ENCODE measurements around the gene CDR2. TPM values are rescaled to one million over a fixed set of nuclear protein-coding genes. Genes with fewer than 3 reads are reported as not detected.

CDR2 gene
- total and polyA plus RNA-seq, 2 of the 13 experiments (the other 11 are each of a cell fraction or from before 2014, with no cell fraction given), result 59.0 to 78.9 TPM

- TF ChIP-seq HCFC1 (IDR thresholded peaks at IDR 0.05; ENCODE audit: low read depth, low read length) (no peak), MYC (CRISPR knock-in tag; IDR thresholded peaks at IDR 0.05; ENCODE audit: borderline replicate concordance) (no peak), ELF1 (CRISPR knock-in tag; IDR thresholded peaks at IDR 0.05) (no peak), ZFP37 (CRISPR knock-in tag; IDR thresholded peaks at IDR 0.05; ENCODE audit: borderline replicate concordance) (no peak), GPN1 (CRISPR knock-in tag; IDR thresholded peaks at IDR 0.05; ENCODE audit: borderline replicate concordance) (no peak), CENPT (CRISPR knock-in tag; IDR thresholded peaks at IDR 0.05; ENCODE audit: low read depth) (no peak), ZNF251 (CRISPR knock-in tag; IDR thresholded peaks at IDR 0.05) (no peak), HIVEP1 (CRISPR knock-in tag; IDR thresholded peaks at IDR 0.05) (no peak), ZNF850 (CRISPR knock-in tag; conservative IDR thresholded peaks at IDR 0.05) (no peak), ZMYM2 (CRISPR knock-in tag; IDR thresholded peaks at IDR 0.05) (no peak), CEBPB (IDR thresholded peaks at IDR 0.05; ENCODE audit: borderline replicate concordance, low read depth, low read length) (no peak), TFDP2 (CRISPR knock-in tag; IDR thresholded peaks at IDR 0.05) (no peak), FOXO1 (CRISPR knock-in tag; IDR thresholded peaks at IDR 0.05) (no peak; the same call in 1 of the 2 replicates), PTBP1 (IDR thresholded peaks at IDR 0.05; ENCODE audit: low read depth, low read length, poor library complexity, severe bottlenecking) (no peak), CHCHD3 (CRISPR knock-in tag; IDR thresholded peaks at IDR 0.05) (no peak)
- TF ChIP-seq, protein P1, sequence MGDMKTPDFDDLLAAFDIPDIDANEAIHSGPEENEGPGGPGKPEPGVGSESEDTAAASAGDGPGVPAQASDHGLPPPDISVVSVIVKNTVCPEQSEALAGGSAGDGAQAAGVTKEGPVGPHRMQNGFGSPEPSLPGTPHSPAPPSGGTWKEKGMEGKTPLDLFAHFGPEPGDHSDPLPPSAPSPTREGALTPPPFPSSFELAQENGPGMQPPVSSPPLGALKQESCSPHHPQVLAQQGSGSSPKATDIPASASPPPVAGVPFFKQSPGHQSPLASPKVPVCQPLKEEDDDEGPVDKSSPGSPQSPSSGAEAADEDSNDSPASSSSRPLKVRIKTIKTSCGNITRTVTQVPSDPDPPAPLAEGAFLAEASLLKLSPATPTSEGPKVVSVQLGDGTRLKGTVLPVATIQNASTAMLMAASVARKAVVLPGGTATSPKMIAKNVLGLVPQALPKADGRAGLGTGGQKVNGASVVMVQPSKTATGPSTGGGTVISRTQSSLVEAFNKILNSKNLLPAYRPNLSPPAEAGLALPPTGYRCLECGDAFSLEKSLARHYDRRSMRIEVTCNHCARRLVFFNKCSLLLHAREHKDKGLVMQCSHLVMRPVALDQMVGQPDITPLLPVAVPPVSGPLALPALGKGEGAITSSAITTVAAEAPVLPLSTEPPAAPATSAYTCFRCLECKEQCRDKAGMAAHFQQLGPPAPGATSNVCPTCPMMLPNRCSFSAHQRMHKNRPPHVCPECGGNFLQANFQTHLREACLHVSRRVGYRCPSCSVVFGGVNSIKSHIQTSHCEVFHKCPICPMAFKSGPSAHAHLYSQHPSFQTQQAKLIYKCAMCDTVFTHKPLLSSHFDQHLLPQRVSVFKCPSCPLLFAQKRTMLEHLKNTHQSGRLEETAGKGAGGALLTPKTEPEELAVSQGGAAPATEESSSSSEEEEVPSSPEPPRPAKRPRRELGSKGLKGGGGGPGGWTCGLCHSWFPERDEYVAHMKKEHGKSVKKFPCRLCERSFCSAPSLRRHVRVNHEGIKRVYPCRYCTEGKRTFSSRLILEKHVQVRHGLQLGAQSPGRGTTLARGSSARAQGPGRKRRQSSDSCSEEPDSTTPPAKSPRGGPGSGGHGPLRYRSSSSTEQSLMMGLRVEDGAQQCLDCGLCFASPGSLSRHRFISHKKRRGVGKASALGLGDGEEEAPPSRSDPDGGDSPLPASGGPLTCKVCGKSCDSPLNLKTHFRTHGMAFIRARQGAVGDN (CRISPR knock-in tag; IDR thresholded peaks at IDR 0.05), result no peak
Measured at GRCh38 chr16:22372882-22373661, 1.3 kb downstream of the CDR2 start (continued).

Measured in HepG2 (cell line).